HepG2 (cell line): ENCODE results near the gene DDX24. TPM values are rescaled to one million over a fixed set of nuclear protein-coding genes. Genes with fewer than 3 reads are reported as not detected.

Experiments used
- ATF1 ChIP-seq: IDR thresholded peaks from 2 replicates; pipeline ENCODE4 v1.6.1; 2016; ENCODE audit warnings: mild to moderate bottlenecking, control low read depth
- ATF7 ChIP-seq, 2 experiments: fragments of 450-650 bp in 1 of 2; sonication (generic) in 1 of 2; formaldehyde crosslinking in 1 of 2; IDR thresholded peaks; 2 replicates each; pipeline versions ENCODE4 v1.4.0 to v1.6.1; 2016 to 2020; ENCODE audit warnings: antibody characterized with exemption in 1 of 2, mild to moderate bottlenecking in 1 of 2, missing genetic modification reagents in 1 of 2
- BRD4 ChIP-seq: sonication (generic); formaldehyde crosslinking; IDR thresholded peaks from 2 replicates; pipeline ENCODE4 v1.4.0; 2020; ENCODE audit warnings: missing genetic modification reagents
- CENPX ChIP-seq: sonication (generic); formaldehyde crosslinking; IDR thresholded peaks from 2 replicates; pipeline ENCODE4 v1.9.0; 2021; ENCODE audit warnings: mild to moderate bottlenecking, missing genetic modification reagents, moderate library complexity
- CREM ChIP-seq, 2 experiments: sonication (generic) in 1 of 2; formaldehyde crosslinking in 1 of 2; IDR thresholded peaks; 2 replicates each; pipeline versions ENCODE4 v1.4.0 to v1.6.1; 2016 to 2020; ENCODE audit warnings: antibody characterized with exemption in 1 of 2, mild to moderate bottlenecking in 1 of 2, missing genetic modification reagents in 1 of 2
- ELF1 ChIP-seq: sonication (generic); formaldehyde crosslinking; IDR thresholded peaks from 2 replicates; pipeline ENCODE4 v1.4.0; 2020; ENCODE audit warnings: missing genetic modification reagents
- EP300 ChIP-seq, 3 experiments: sonication (generic) in 1 of 3; formaldehyde crosslinking in 1 of 3; IDR thresholded peaks; 2 replicates each; pipeline versions ENCODE4 v1.5.1 to v1.6.1; 2011 to 2020; ENCODE audit warnings: low read depth in 2 of 3, low read length in 2 of 3, borderline replicate concordance in 1 of 3, improper control_type of control experiment in 1 of 3, mild to moderate bottlenecking in 1 of 3, missing genetic modification reagents in 1 of 3, moderate library complexity in 1 of 3
- KDM5A ChIP-seq: fragments of 200-600 bp; sonication (generic); IDR thresholded peaks from 2 replicates; pipeline ENCODE4 v1.7.0; 2018; ENCODE audit warnings: antibody characterized with exemption, mild to moderate bottlenecking, low read length, borderline replicate concordance
- KLF6 ChIP-seq: IDR thresholded peaks from 2 replicates; pipeline ENCODE4 v1.8.0; 2016; ENCODE audit warnings: missing biosample characterization, missing genetic modification reagents
- MAFG ChIP-seq: sonication (generic); formaldehyde crosslinking; IDR thresholded peaks from 2 replicates; pipeline ENCODE4 v1.5.1; 2020; ENCODE audit warnings: mild to moderate bottlenecking, missing genetic modification reagents
- NFKB2 ChIP-seq: sonication (generic); formaldehyde crosslinking; IDR thresholded peaks from 2 replicates; pipeline ENCODE4 v1.4.0; 2020; ENCODE audit warnings: missing genetic modification reagents, borderline replicate concordance
- NONO ChIP-seq, 2 experiments: fragments of 450-650 bp in 1 of 2; sonication (generic) in 1 of 2; formaldehyde crosslinking in 1 of 2; IDR thresholded peaks in 1 of 2; conservative IDR thresholded peaks in 1 of 2; 2 replicates each; pipeline versions ENCODE4 v1.6.1 to v1.8.0; 2017 to 2022; ENCODE audit warnings: mild to moderate bottlenecking in 1 of 2, missing genetic modification reagents in 1 of 2, moderate library complexity in 1 of 2
- POLR2AphosphoS5 ChIP-seq: IDR thresholded peaks from 2 replicates; pipeline ENCODE4 v1.6.1; 2012; ENCODE audit warnings: low read depth, low read length
- RAD51 ChIP-seq: fragments of 450-650 bp; IDR thresholded peaks from 2 replicates; pipeline ENCODE4 v1.6.1; 2016; ENCODE audit warnings: borderline replicate concordance
- SCMH1 ChIP-seq: sonication (generic); formaldehyde crosslinking; IDR thresholded peaks from 2 replicates; pipeline ENCODE4 v1.9.0; 2021; ENCODE audit warnings: missing genetic modification reagents, mild to moderate bottlenecking, borderline replicate concordance
- SIX4 ChIP-seq: sonication (generic); formaldehyde crosslinking; IDR thresholded peaks from 2 replicates; pipeline ENCODE4 v1.4.0; 2020; ENCODE audit warnings: missing genetic modification reagents
- SSRP1 ChIP-seq: IDR thresholded peaks from 2 replicates; pipeline ENCODE4 v1.6.1; 2016; ENCODE audit warnings: control low read depth
- STAT5B ChIP-seq: sonication (generic); formaldehyde crosslinking; IDR thresholded peaks from 2 replicates; pipeline ENCODE4 v1.4.0; 2020; ENCODE audit warnings: missing genetic modification reagents
- TFE3 ChIP-seq: IDR thresholded peaks from 2 replicates; pipeline ENCODE4 v1.6.1; 2016
- ZNF235 ChIP-seq: sonication (generic); formaldehyde crosslinking; IDR thresholded peaks from 2 replicates; pipeline ENCODE4 v1.8.1; 2023; ENCODE audit warnings: mild to moderate bottlenecking, missing genetic modification reagents, borderline replicate concordance
- ZNF333 ChIP-seq: sonication (generic); formaldehyde crosslinking; IDR thresholded peaks from 2 replicates; pipeline ENCODE4 v1.4.0; 2020; ENCODE audit warnings: mild to moderate bottlenecking, missing genetic modification reagents, borderline replicate concordance
- ZNF34 ChIP-seq: sonication (generic); formaldehyde crosslinking; IDR thresholded peaks from 2 replicates; pipeline ENCODE4 v1.4.0; 2020; ENCODE audit warnings: mild to moderate bottlenecking, missing genetic modification reagents, borderline replicate concordance
- ZNF496 ChIP-seq: sonication (generic); formaldehyde crosslinking; IDR thresholded peaks from 2 replicates; pipeline ENCODE4 v1.8.1; 2023; ENCODE audit warnings: mild to moderate bottlenecking, moderate library complexity, missing genetic modification reagents; ENCODE audit not compliant: insufficient replicate concordance
- ZNF883 ChIP-seq: sonication (generic); formaldehyde crosslinking; IDR thresholded peaks from 2 replicates; pipeline ENCODE4 v1.5.1; 2020; ENCODE audit warnings: mild to moderate bottlenecking, missing genetic modification reagents; ENCODE audit errors: not compliant biosample characterization
- polyA plus RNA-seq, 8 experiments: library from polyadenylated mRNA; depleted of rRNA in 3 of 8; stranded (reverse) in 7 of 8; unstranded in 1 of 8; fragments of >200 nt; fragmentation: Illumina TruSeq in 4 of 8; extraction: Trizol in 4 of 8; gene quantifications; 2 replicates each; pipeline versions ENCODE4 v1.2.1 to v1.2.3, GENCODE V29; 2011 to 2016; ENCODE audit warnings: low read depth in 4 of 8, missing spikeins in 1 of 8, mixed read lengths in 1 of 8; ENCODE audit not compliant: insufficient read depth in 1 of 8
- total RNA-seq, 5 experiments: library from RNA; depleted of rRNA; stranded (reverse); fragments of >200 nt; fragmentation: Illumina TruSeq; extraction: Trizol; gene quantifications; 2 replicates each; pipeline ENCODE4 v1.2.3, GENCODE V29; 2016; ENCODE audit warnings: low read depth in 1 of 5
- TF ChIP-seq, protein P1 (sequence below): sonication (generic); formaldehyde crosslinking; conservative IDR thresholded peaks from 2 replicates; pipeline ENCODE4 v1.4.0; 2020; ENCODE audit warnings: missing genetic modification reagents
- TF ChIP-seq, protein P2 (sequence below): sonication (generic); formaldehyde crosslinking; conservative IDR thresholded peaks from 2 replicates; pipeline ENCODE4 v1.4.0; 2020; ENCODE audit warnings: mild to moderate bottlenecking, missing genetic modification reagents, moderate library complexity

DDX24 gene
- total and polyA plus RNA-seq, 2 of the 13 experiments (the other 11 are each of a cell fraction or from before 2014, with no cell fraction given) = 67.3 to 149 TPM

DNA sequence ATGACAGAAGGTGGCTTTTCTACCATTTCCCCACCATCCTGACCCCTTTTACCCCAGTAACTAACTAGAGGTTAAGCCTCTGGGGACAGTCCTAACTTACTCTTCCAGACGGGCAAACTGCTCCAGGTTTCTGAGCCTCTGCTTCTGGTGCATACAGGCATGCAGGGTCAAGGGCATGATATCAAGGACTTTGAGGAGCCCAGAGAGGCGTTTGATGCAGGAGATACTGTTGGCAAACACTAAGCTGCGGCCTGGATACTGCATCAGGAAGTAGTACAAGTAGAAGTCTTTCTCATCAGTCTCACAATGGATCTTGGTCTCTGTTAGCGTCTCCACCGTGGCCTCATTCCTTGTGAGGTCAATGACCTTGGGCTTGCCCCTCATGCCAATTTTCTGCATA, 21.0 kb downstream of the DDX24 start (continued):
- TF ChIP-seq TFE3 (CRISPR knock-in tag) (no peak), KDM5A (no peak), CENPX (CRISPR knock-in tag) (no peak), ATF1 (CRISPR knock-in tag) (no peak), SSRP1 (CRISPR knock-in tag) (no peak), POLR2AphosphoS5 (no peak), CREM (IDR thresholded peaks at IDR 0.05) (peak; percentile 25; the same call in 1 of the 2 replicates), CREM (CRISPR knock-in tag; IDR thresholded peaks at IDR 0.05) (no peak), NONO (IDR thresholded peaks at IDR 0.05) (no peak), NONO (CRISPR knock-in tag; conservative IDR thresholded peaks at IDR 0.05) (no peak), ZNF235 (CRISPR knock-in tag) (no peak), ZNF333 (no peak), ZNF883 (no peak), RAD51 (no peak), NFKB2 (CRISPR knock-in tag) (no peak), ELF1 (CRISPR knock-in tag) (peak; percentile 31; the same call in 1 of the 2 replicates), EP300 (IDR thresholded peaks at IDR 0.05; ENCODE audit: low read depth in 2 of 2, low read length in 2 of 2) (peak in 1 of 2 experiments; percentile 58; a peak in 1 of 4 replicates), EP300 (CRISPR knock-in tag; IDR thresholded peaks at IDR 0.05; ENCODE audit: borderline replicate concordance) (no peak), MAFG (CRISPR knock-in tag) (no peak), ZNF34 (CRISPR knock-in tag) (no peak), STAT5B (CRISPR knock-in tag) (no peak), SCMH1 (CRISPR knock-in tag) (no peak), ATF7 (IDR thresholded peaks at IDR 0.05) (no peak), ATF7 (CRISPR knock-in tag; IDR thresholded peaks at IDR 0.05) (0 out of 2 replicates have a peak, but pooled peaks have one; percentile 14), ZNF496 (no peak), KLF6 (no peak), BRD4 (CRISPR knock-in tag) (no peak), SIX4 (CRISPR knock-in tag) (no peak)
- TF ChIP-seq, protein P1, sequence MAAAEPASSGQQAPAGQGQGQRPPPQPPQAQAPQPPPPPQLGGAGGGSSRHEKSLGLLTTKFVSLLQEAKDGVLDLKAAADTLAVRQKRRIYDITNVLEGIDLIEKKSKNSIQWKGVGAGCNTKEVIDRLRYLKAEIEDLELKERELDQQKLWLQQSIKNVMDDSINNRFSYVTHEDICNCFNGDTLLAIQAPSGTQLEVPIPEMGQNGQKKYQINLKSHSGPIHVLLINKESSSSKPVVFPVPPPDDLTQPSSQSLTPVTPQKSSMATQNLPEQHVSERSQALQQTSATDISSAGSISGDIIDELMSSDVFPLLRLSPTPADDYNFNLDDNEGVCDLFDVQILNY (CRISPR knock-in tag) = no peak
- TF ChIP-seq, protein P2, sequence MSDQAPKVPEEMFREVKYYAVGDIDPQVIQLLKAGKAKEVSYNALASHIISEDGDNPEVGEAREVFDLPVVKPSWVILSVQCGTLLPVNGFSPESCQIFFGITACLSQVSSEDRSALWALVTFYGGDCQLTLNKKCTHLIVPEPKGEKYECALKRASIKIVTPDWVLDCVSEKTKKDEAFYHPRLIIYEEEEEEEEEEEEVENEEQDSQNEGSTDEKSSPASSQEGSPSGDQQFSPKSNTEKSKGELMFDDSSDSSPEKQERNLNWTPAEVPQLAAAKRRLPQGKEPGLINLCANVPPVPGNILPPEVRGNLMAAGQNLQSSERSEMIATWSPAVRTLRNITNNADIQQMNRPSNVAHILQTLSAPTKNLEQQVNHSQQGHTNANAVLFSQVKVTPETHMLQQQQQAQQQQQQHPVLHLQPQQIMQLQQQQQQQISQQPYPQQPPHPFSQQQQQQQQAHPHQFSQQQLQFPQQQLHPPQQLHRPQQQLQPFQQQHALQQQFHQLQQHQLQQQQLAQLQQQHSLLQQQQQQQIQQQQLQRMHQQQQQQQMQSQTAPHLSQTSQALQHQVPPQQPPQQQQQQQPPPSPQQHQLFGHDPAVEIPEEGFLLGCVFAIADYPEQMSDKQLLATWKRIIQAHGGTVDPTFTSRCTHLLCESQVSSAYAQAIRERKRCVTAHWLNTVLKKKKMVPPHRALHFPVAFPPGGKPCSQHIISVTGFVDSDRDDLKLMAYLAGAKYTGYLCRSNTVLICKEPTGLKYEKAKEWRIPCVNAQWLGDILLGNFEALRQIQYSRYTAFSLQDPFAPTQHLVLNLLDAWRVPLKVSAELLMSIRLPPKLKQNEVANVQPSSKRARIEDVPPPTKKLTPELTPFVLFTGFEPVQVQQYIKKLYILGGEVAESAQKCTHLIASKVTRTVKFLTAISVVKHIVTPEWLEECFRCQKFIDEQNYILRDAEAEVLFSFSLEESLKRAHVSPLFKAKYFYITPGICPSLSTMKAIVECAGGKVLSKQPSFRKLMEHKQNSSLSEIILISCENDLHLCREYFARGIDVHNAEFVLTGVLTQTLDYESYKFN (CRISPR knock-in tag) = peak; percentile 79
